H9 (cell line): Measurements from ENCODE around the gene MITF. TPM values are rescaled to one million over a fixed set of nuclear protein-coding genes. Genes with fewer than 3 reads are reported as not detected.

Source experiments
- DNase-seq: peaks from one replicate; pipeline ENCODE4 v3.0.0-alpha.2; 2017
- H2AFZ ChIP-seq: one replicate; pipeline ENCODE4 v1.6.1; 2013; ENCODE audit warnings: mild to moderate bottlenecking, low read length, control low read depth, moderate library complexity
- H2AK5ac ChIP-seq: 2 replicates; pipeline ENCODE4 v1.6.1; 2013; ENCODE audit warnings: low read length, control low read depth, mixed read lengths; ENCODE audit not compliant: insufficient read length
- H2BK120ac ChIP-seq: one replicate; pipeline ENCODE4 v1.6.1; 2013; ENCODE audit warnings: low read depth, mild to moderate bottlenecking, low read length, control low read depth, inconsistent platforms; ENCODE audit not compliant: poor library complexity, severe bottlenecking
- H2BK12ac ChIP-seq: 2 replicates; pipeline ENCODE4 v1.6.1; 2013; ENCODE audit warnings: low read length, control low read depth, mixed read lengths, low read depth; ENCODE audit not compliant: insufficient read length
- H2BK15ac ChIP-seq: 2 replicates; pipeline ENCODE4 v1.6.1; 2013; ENCODE audit warnings: low read depth, low read length, control low read depth
- H2BK20ac ChIP-seq: one replicate; pipeline ENCODE4 v1.6.1; 2013; ENCODE audit warnings: low read depth, mild to moderate bottlenecking, low read length, control low read depth, inconsistent platforms; ENCODE audit not compliant: poor library complexity, severe bottlenecking
- H2BK5ac ChIP-seq: 2 replicates; pipeline ENCODE4 v1.6.1; 2013; ENCODE audit warnings: low read length, control low read depth, mixed read lengths; ENCODE audit not compliant: insufficient read length
- H3K14ac ChIP-seq: 2 replicates; pipeline ENCODE4 v1.6.1; 2013; ENCODE audit warnings: low read length, control low read depth; ENCODE audit not compliant: insufficient read depth
- H3K18ac ChIP-seq: 2 replicates; pipeline ENCODE4 v1.6.1; 2013; ENCODE audit warnings: low read depth, mild to moderate bottlenecking, mixed read lengths, low read length, control low read depth; ENCODE audit not compliant: insufficient read length
- H3K23ac ChIP-seq: 2 replicates; pipeline ENCODE4 v1.6.1; 2013; ENCODE audit warnings: low read length, control low read depth, mixed read lengths, low read depth; ENCODE audit not compliant: insufficient read length
- H3K23me2 ChIP-seq: 2 replicates; pipeline ENCODE4 v1.6.1; 2013; ENCODE audit warnings: low read depth, mild to moderate bottlenecking, mixed read lengths, low read length, control low read depth; ENCODE audit not compliant: insufficient read length, poor library complexity, severe bottlenecking
- H3K27ac ChIP-seq: 2 replicates; pipeline ENCODE4 v1.5.1; 2013; ENCODE audit warnings: low read length, control low read depth, mixed read lengths, low read depth; ENCODE audit not compliant: insufficient read length
- H3K27me3 ChIP-seq: 2 replicates; pipeline ENCODE4 v1.6.1; 2013; ENCODE audit warnings: low read length, control low read depth, inconsistent platforms; ENCODE audit not compliant: insufficient read depth
- H3K4ac ChIP-seq: 2 replicates; pipeline ENCODE4 v1.6.1; 2013; ENCODE audit warnings: low read depth, mild to moderate bottlenecking, control low read depth, inconsistent platforms, low read length, moderate library complexity
- H3K4me1 ChIP-seq: 2 replicates; pipeline ENCODE4 v1.6.1; 2013; ENCODE audit warnings: low read length, control low read depth, inconsistent platforms; ENCODE audit not compliant: insufficient read depth
- H3K4me2 ChIP-seq: 2 replicates; pipeline ENCODE4 v1.6.1; 2013; ENCODE audit warnings: low read length, control low read depth, mixed read lengths; ENCODE audit not compliant: insufficient read length, insufficient read depth
- H3K56ac ChIP-seq: 2 replicates; pipeline ENCODE4 v1.6.1; 2013; ENCODE audit warnings: low read depth, mild to moderate bottlenecking, mixed read lengths, low read length, control low read depth; ENCODE audit not compliant: insufficient read length
- H3K79me1 ChIP-seq: 2 replicates; pipeline ENCODE4 v1.6.1; 2013; ENCODE audit warnings: low read depth, mild to moderate bottlenecking, moderate library complexity, low read length, control low read depth, inconsistent platforms; ENCODE audit not compliant: insufficient read depth, poor library complexity, severe bottlenecking
- H3K79me2 ChIP-seq: 2 replicates; pipeline ENCODE4 v1.6.1; 2013; ENCODE audit warnings: low read length, control low read depth, inconsistent platforms; ENCODE audit not compliant: insufficient read depth
- H3K9ac ChIP-seq: 2 replicates; pipeline ENCODE4 v1.6.1; 2013; ENCODE audit warnings: low read length, control low read depth, mixed read lengths; ENCODE audit not compliant: insufficient read length; ENCODE audit errors: extremely low read depth
- H3K9me3 ChIP-seq: one replicate; pipeline ENCODE4 v1.6.1; 2013; ENCODE audit warnings: low read depth, low read length, inconsistent platforms; ENCODE audit not compliant: control insufficient read depth
- H3T11ph ChIP-seq: one replicate; pipeline ENCODE4 v1.6.1; 2013; ENCODE audit warnings: mild to moderate bottlenecking, low read length, control low read depth, inconsistent platforms
- H4K20me1 ChIP-seq: one replicate; pipeline ENCODE4 v1.6.1; 2013; ENCODE audit not compliant: control insufficient read depth, insufficient read length, insufficient read depth
- H4K5ac ChIP-seq: 2 replicates; pipeline ENCODE4 v1.6.1; 2013; ENCODE audit warnings: low read depth, mild to moderate bottlenecking, mixed read lengths, low read length, control low read depth; ENCODE audit not compliant: insufficient read length
- H4K8ac ChIP-seq: replicated peaks from 2 replicates; pipeline ENCODE4 v1.6.1; 2013; ENCODE audit warnings: low read length, control low read depth, mixed read lengths, low read depth; ENCODE audit not compliant: insufficient read length
- H4K91ac ChIP-seq: 2 replicates; pipeline ENCODE4 v1.6.1; 2013; ENCODE audit warnings: low read depth, mild to moderate bottlenecking, moderate library complexity, mixed read lengths, low read length, control low read depth; ENCODE audit not compliant: insufficient read length
- H3K27ac Mint-ChIP-seq, 3 experiments: 2 replicates in 2 of 3; 3 replicates in 1 of 3; pipeline ENCODE4 v1.8.0; 2020 to 2021; ENCODE audit warnings: mixed read lengths in 3 of 3, mild to moderate bottlenecking in 1 of 3, moderate library complexity in 1 of 3
- H3K27me3 Mint-ChIP-seq: 2 replicates; pipeline ENCODE4 v1.8.0; 2021; ENCODE audit warnings: low read depth, mild to moderate bottlenecking, moderate library complexity, mixed read lengths
- H3K36me3 Mint-ChIP-seq, 3 experiments: 2 replicates in 2 of 3; 3 replicates in 1 of 3; pipeline ENCODE4 v1.8.0; 2020 to 2021; ENCODE audit warnings: low read depth in 3 of 3, mixed read lengths in 3 of 3; ENCODE audit not compliant: insufficient read depth in 1 of 3
- H3K4me1 Mint-ChIP-seq, 2 experiments: 2 replicates each; pipeline ENCODE4 v1.8.0; 2020; ENCODE audit warnings: mixed read lengths in 2 of 2
- H3K4me3 Mint-ChIP-seq, 2 experiments: 2 replicates in 1 of 2; 3 replicates in 1 of 2; pipeline ENCODE4 v1.8.0; 2020 to 2021; ENCODE audit warnings: mild to moderate bottlenecking in 2 of 2, mixed read lengths in 2 of 2, moderate library complexity in 1 of 2
- H3K9me3 Mint-ChIP-seq, 2 experiments: 2 replicates in 1 of 2; 3 replicates in 1 of 2; pipeline ENCODE4 v1.8.0; 2020; ENCODE audit warnings: mild to moderate bottlenecking in 2 of 2, mixed read lengths in 2 of 2, moderate library complexity in 1 of 2
- WGBS: extraction: QIAGEN DNeasy Blood & Tissue Kit; methylation state at CpG from one replicate; pipeline ENCODE4 v1.1.7; 2013; ENCODE audit warnings: missing lambda C conversion rate, low lambda C conversion rate, mixed read lengths; ENCODE audit not compliant: insufficient read length; ENCODE audit errors: extremely low coverage; 5-methylcytosine and 5-hydroxymethylcytosine counted together
- total RNA-seq: library from RNA; stranded (reverse); gene quantifications from 2 replicates; pipeline ENCODE4 v1.2.1, GENCODE V29; 2021
- TF ChIP-seq, protein P1 (sequence below): fragments of 200-600 bp; sonication (generic); conservative IDR thresholded peaks from 3 replicates; pipeline ENCODE4 v1.8.0; 2021; ENCODE audit warnings: antibody characterized with exemption, mild to moderate bottlenecking

MITF gene
- total RNA-seq, 1 experiment from 2014 or later = 0.81 TPM

GRCh38 chr3:69735893-69736292 lies 3.4 kb upstream of the MITF start:
- Mint-ChIP-seq H3K27me3 (peaks cover 58% of the 10 kb centered on the region), H3K9me3 (no peaks in the 10 kb centered on the region; a peak in 1 of 5 replicates), H3K4me1 (peaks cover 15 to 16% of the 10 kb centered on the region in 2 experiments), H3K4me3 (no peak overlapping the region), H3K27ac (no peak overlapping the region), H3K36me3 (no peaks in the 10 kb centered on the region)
- H4K8ac ChIP-seq = no peak overlapping the region
- H3K79me1 ChIP-seq = no peaks in the 10 kb centered on the region
- no CpG with 5 or more reads among the region's 2 CpGs for WGBS
- H3K18ac ChIP-seq = no peak overlapping the region
- H4K20me1 ChIP-seq = no peaks in the 10 kb centered on the region
- no peak overlapping the region for H3K56ac ChIP-seq
- no peak overlapping the region for H2BK20ac ChIP-seq
- H2AK5ac ChIP-seq = no peak overlapping the region
- no peak overlapping the region for H3K23ac ChIP-seq
- H2BK120ac ChIP-seq = no peak overlapping the region
- no peak overlapping the region for H3K14ac ChIP-seq
- peaks cover 5% of the 10 kb centered on the region; the same call in 1 of the 2 replicates for H3K27me3 ChIP-seq
- H3T11ph ChIP-seq = no peak overlapping the region
- no peak for DNase-seq
- no peaks in the 10 kb centered on the region for H3K9me3 ChIP-seq
- no peak overlapping the region for H2BK12ac ChIP-seq
- no peak overlapping the region for H3K9ac ChIP-seq
- H2BK15ac ChIP-seq = no peak overlapping the region
- no peak overlapping the region for H4K91ac ChIP-seq
- peaks cover 7% of the 10 kb centered on the region for H3K23me2 ChIP-seq
- H2BK5ac ChIP-seq = no peak overlapping the region
- TF ChIP-seq, protein P1, sequence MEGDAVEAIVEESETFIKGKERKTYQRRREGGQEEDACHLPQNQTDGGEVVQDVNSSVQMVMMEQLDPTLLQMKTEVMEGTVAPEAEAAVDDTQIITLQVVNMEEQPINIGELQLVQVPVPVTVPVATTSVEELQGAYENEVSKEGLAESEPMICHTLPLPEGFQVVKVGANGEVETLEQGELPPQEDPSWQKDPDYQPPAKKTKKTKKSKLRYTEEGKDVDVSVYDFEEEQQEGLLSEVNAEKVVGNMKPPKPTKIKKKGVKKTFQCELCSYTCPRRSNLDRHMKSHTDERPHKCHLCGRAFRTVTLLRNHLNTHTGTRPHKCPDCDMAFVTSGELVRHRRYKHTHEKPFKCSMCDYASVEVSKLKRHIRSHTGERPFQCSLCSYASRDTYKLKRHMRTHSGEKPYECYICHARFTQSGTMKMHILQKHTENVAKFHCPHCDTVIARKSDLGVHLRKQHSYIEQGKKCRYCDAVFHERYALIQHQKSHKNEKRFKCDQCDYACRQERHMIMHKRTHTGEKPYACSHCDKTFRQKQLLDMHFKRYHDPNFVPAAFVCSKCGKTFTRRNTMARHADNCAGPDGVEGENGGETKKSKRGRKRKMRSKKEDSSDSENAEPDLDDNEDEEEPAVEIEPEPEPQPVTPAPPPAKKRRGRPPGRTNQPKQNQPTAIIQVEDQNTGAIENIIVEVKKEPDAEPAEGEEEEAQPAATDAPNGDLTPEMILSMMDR = no peak
- H3K27ac ChIP-seq = no peak overlapping the region
- no peak overlapping the region for H4K5ac ChIP-seq
- no peak overlapping the region for H3K4ac ChIP-seq
- no peak overlapping the region for H2AFZ ChIP-seq
- H3K4me1 ChIP-seq = no peaks in the 10 kb centered on the region
- H3K79me2 ChIP-seq = no peaks in the 10 kb centered on the region
- H3K4me2 ChIP-seq = no peak overlapping the region
